Measurements from ENCODE around the gene RBM20.
A peak's percentile ranks its signal among the peaks of the same experiment; 100 is the strongest.

The RBM20 gene

GRCh38 chr10:110818311-110819256, 174.4 kb downstream of the RBM20 start:
- no peak for FAIRE-seq

DNA sequence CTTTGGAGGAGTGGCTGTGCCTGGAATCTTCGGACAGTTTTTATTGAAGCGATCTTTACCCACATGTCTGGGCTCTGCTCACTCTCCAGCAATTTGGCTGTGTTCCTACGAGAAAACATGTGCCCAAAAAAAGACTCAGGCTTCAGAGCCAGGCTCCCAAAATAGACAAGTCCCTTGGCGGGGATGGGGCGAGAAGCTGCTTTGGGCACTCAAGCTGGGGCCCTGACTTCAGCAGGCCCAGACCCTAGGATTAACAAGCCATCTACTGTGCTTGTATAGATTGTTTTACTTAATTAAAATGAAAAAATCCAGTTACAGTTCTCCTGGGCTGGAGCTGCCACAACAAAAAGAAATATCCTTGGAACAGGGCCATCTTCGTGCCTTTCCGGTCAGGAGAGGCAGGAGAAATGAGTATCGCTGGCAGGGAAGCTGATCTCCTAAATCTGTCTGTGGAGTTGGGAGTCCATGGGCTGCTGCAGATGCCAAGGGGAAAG, 176.2 kb downstream of the RBM20 start:
- FAIRE-seq, result no peak

- no peak for FAIRE-seq
Observed at GRCh38 chr10:110821508-110821907, 177.4 kb downstream of the RBM20 start.

- no peak for FAIRE-seq
Observed at GRCh38 chr10:110822035-110822711, 178.0 kb downstream of the RBM20 start.

DNA sequence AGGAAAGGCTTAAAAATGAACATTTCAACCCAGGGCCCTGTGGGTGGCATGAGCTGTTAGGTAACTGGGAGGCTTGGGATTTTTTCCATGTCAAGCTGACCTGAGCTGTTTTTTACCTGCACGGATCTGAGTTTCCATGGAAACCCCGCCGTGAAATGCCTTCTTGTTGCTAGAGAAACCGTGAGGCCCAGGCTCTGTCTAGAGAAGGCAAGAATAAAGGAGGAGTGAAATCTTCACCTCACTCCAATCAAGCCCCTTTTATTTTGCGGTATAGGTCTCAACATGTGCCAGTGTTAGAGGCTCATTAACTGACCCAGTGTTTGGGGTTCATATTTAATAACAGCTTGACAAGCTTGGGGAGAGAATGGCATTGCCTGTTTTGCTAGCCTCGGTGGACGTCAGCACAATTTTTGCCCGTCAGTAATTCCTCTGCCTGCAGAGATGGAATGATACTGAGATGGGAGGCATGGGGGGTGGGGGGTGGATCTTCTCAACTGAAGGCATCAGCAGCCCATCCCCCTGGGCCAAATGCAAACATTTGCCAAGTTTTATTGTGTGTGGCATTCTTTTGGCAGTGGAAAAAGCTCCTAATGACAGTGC, 178.7 kb downstream of the RBM20 start:
- peak; percentile 37 for FAIRE-seq

DNA sequence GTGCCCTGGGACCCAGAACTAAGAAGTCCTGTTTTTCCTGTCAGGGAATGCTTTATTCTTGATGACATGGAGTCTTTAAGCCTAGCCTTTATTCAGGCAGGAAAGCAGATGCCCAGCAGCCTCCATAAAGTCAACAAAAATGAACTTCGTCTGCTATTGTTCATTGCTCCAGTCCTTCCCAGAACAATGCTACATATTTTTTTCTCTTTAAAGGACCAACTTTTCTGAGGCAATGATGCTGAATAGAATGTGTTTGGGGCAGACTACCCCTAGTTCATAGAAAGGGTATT, 180.0 kb downstream of the RBM20 start:
- FAIRE-seq, result no peak

DNA sequence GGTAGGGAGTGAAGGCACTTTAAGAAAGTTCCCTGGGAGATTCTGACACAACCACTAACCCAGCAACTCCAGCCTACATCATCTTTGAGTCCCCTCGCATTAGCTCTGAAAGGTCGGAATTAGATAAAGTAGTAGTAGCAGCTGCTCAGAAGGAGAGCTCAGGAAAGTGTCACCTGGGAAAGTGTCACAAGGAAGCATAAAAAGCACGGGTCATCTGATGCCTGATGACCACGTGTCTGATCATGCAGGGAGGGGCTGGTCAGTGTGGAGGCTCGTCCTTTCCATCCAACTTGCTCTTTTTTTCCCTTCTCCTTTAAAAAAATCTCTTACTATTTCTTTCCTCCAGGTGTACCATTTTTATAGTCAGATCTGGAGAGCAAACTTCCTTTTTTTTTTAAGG, 180.5 kb downstream of the RBM20 start:
- FAIRE-seq, result no peak

GRCh38 chr10:110825508-110825907, 181.4 kb downstream of the RBM20 start:
- no peak for FAIRE-seq

DNA sequence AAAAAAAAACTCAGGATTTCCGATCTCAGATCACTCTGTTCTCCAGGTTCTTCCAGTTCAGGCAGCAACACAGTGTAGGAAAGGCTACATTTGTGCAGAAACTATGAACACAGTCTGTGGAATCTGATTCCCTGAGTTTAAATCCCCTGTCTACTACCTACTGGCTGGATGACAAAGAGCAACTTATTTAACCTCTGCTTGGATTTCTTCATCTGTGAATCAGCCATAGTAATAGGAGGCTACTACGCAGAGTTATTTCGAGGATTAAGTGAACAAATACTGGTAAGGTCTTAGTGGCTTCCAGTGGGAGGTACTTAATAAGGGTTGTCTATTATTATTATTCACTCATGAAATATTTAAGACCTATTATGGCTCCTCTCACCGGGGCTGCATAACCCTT, 183.3 kb downstream of the RBM20 start:
- FAIRE-seq, result peak; percentile 60

- no peak for FAIRE-seq
Observed at GRCh38 chr10:110827875-110828274, 183.7 kb downstream of the RBM20 start.

- FAIRE-seq, result no peak
Observed at GRCh38 chr10:110828525-110828924, 184.4 kb downstream of the RBM20 start.

GRCh38 chr10:110829721-110830410, 185.7 kb downstream of the RBM20 start:
- FAIRE-seq, result no peak

DNA sequence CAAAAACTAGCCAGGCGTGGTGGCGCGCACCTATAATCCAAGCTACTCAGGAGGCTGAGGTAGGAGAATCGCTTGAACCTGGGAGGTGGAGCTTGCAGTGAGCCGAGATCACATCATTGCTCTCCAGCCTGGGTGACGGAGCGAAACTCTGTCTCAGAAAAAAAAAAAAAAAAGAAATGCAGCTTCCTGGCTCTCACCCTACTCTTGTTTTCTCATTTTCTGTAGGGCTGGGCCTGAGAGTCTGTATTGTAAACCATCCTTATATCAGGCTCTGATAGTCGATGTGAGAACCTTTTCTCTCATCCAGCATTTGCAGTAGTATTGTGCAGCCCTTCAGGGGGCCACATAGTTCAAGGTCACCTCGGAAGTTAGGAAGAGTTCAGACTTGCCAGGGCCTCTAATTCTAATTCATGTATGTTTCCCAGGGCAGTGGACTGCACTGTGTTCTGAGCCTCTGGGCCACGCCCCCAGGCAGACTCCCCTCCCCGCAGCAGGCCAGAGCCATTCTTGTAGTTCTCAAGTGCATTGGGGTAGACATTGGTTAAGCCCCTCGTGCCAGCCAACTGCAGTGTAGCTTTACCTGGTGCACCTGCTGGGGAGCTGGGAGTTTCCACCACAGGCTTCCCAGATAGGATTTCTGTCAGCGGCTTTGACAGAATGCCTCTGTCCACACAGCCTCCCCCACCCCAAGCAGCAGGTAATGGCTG, 189.3 kb downstream of the RBM20 start:
- FAIRE-seq, result no peak

DNA sequence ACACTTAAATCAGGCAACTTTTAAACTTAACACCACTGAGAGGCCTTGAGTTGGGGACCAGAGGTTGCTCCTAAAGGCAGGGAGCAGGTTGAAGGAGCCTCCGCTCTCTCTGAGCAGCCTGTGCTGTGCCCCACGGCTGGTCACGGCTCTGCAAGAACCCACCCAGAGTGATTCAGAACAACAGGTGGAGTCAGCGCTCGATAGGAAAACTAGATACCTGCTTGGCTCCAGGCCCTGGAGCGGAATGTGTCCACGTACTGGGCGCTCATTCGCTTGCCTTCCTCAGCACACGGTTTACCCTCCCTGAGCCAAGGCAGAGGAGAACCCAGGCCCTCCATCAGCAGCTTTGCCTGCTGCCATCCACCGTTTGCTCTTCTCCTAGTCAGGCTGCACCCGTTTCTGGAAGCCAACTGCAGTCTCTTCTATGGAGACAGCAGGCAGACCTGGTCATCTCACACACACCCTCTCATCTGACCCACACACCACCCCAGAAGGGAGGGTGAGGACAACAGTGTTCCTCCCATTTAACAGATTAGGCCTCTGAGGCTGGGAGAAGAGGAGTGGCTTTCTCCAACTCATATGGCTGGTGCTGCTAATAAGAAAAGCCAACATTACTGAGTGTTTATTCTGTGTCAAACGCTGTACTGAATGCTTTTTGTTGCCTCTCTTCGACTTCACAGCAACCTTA, 189.9 kb downstream of the RBM20 start:
- FAIRE-seq, result no peak

DNA sequence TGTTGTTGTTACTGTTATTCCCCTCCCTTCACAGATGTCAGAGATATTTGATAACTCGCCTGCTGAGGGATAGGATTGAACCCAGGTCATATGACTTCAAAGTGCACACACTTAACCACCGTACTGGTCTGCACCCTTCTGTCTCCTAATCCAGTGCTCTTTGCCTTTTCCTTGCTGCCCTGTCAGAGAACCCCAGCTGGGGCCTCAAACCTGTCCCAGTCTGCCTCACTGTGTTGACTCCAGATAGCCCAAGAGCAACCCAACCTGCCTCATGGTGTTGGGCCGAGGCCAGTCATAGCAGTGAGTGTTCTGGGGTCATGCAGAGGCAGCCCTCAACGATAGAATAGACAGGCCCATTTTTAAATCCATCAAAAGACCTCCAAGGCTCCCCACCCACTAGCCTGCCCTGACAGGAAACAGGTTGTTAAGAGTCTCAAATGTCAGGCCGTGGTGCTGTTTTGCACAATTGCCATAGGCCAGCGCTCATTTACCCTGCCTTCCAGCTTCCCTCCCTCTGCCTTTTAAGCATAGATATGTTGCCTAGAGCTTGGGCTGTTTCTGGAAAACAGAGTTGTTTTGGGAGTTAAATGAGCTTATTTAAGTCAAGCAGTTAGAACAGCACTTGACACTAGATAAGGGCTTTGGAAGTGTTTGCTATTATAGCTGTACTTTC, 190.6 kb downstream of the RBM20 start:
- peak; percentile 97 for FAIRE-seq

GRCh38 chr10:110835841-110836240, 191.7 kb downstream of the RBM20 start:
- no peak for FAIRE-seq

- no peak for FAIRE-seq
Observed at GRCh38 chr10:110836706-110837105, 192.6 kb downstream of the RBM20 start.

- FAIRE-seq, result no peak
Observed at GRCh38 chr10:110837418-110838171, 193.5 kb downstream of the RBM20 start.

- FAIRE-seq, result no peak
Observed at GRCh38 chr10:110840225-110840922, 196.2 kb downstream of the RBM20 start.

DNA sequence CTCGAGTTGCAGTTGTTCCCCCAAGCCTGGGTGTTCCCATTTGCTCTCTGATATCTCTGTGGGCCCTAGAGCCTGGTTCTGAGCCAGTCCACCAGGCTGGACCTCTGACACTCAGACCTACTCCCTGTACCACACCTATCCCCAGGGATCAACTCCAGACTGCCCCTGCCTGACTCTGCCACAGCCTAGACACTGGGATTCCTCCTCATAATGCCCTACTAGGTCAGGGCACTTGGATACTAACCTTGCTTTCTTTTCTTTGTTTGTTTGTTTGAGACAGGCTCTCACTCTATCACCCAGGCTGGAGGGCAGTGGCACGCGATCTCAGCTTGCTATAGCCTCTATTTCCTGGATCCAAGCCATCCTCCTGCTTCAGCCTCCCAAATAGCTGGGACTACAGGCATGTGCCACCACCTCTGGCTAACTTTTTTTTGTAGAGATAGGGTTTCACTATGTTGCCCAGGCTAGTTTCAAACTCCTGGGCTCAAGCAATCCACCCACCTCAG, 196.8 kb downstream of the RBM20 start:
- no peak for FAIRE-seq

Measured in G401.6 (cell line).